Stomach smooth muscle (tissue), 2 donors: ENCODE measurements around the gene ATP6AP2.
"Not testable (repeated sequence)": the region's sequence is repeated elsewhere in the genome, so short reads cannot be mapped to it uniquely, and the experiment has no call there.

Experiments used
- H3K27ac ChIP-seq: one replicate; pipeline ENCODE4 v1.7.0; 2013; ENCODE audit warnings: mild to moderate bottlenecking, low read length, inconsistent platforms
- H3K27me3 ChIP-seq, 2 donors: one replicate each; pipeline ENCODE4 v1.7.0; 2013; ENCODE audit warnings: low read length in 2 of 2; ENCODE audit not compliant: insufficient read depth in 2 of 2, control insufficient read depth in 1 of 2
- H3K36me3 ChIP-seq, 2 donors: one replicate each; pipeline ENCODE4 v1.7.0; 2013; ENCODE audit warnings: low read length in 2 of 2; ENCODE audit not compliant: control insufficient read depth in 2 of 2, insufficient read depth in 2 of 2
- H3K4me1 ChIP-seq: one replicate; pipeline ENCODE4 v1.7.0; 2013; ENCODE audit warnings: low read length; ENCODE audit not compliant: control insufficient read depth, insufficient read depth
- H3K4me3 ChIP-seq, 2 donors: one replicate each; pipeline ENCODE4 v1.7.0; 2013; ENCODE audit warnings: low read length in 2 of 2
- H3K9ac ChIP-seq, 2 donors: one replicate each; pipeline ENCODE4 v1.7.0; 2013; ENCODE audit warnings: low read length in 2 of 2, mild to moderate bottlenecking in 1 of 2
- H3K9me3 ChIP-seq, 2 donors: one replicate each; pipeline ENCODE4 v1.7.0; 2013; ENCODE audit warnings: low read length in 2 of 2; ENCODE audit not compliant: control insufficient read depth in 2 of 2
- donor health status: healthy.
- donor health status: Pancreatic carcinoma.

Gene ATP6AP2

DNA sequence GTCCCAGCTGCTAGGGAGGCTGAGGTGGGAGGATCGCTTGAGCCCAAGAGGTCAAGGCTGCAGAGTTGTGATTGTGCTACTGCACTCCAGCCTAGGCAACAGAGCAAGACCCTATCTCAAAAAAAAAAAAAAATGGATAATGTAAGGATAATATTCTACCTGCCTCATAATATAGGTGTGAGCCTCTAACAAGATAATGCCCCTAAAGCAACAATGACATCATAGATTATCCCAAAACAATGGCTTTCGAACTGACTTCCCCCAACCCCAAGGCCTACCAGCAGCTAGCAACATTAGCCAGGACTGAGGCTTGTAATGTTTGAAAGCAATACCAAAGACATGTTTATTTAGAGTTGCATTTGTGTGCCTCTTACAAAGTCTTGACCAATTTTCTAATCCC is 33.9 kb upstream of the ATP6AP2 start:
- H3K9me3 ChIP-seq = no peaks in the 10 kb centered on the region
- no peaks in the 10 kb centered on the region for H3K36me3 ChIP-seq
- H3K4me3 ChIP-seq = no peak overlapping the region
- peaks cover 8% of the 10 kb centered on the region for H3K4me1 ChIP-seq
- H3K9ac ChIP-seq = no peak overlapping the region
- peaks cover 0 to 19% of the 10 kb centered on the region in 2 donors for H3K27me3 ChIP-seq
- H3K27ac ChIP-seq = no peak overlapping the region

DNA sequence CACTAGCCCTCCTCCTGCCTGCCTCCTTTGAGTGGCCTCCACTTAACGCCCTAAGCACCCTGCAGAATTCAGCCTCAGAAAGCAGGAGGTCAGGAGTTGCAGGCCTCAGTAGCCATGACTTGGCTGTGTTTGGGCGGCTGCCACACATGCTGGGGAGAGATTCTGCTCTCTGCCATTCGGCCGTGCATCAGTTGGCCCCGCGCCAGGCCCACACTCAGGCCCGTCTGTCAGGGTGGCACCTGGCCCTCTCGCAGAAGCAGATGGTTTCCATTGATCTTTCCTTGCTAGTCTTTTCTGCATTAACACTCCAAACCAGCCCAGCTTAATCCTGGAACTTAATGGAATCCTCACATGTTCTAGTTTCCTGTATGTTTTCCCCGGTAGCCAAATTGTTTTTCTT is 30.7 kb upstream of the ATP6AP2 start:
- peaks cover 0 to 24% of the 10 kb centered on the region in 2 donors for H3K27me3 ChIP-seq
- no peaks in the 10 kb centered on the region for H3K4me1 ChIP-seq
- no peaks in the 10 kb centered on the region for H3K9me3 ChIP-seq
- H3K9ac ChIP-seq = no peak overlapping the region
- H3K27ac ChIP-seq = no peak overlapping the region
- no peak overlapping the region for H3K4me3 ChIP-seq
- no peaks in the 10 kb centered on the region for H3K36me3 ChIP-seq

DNA sequence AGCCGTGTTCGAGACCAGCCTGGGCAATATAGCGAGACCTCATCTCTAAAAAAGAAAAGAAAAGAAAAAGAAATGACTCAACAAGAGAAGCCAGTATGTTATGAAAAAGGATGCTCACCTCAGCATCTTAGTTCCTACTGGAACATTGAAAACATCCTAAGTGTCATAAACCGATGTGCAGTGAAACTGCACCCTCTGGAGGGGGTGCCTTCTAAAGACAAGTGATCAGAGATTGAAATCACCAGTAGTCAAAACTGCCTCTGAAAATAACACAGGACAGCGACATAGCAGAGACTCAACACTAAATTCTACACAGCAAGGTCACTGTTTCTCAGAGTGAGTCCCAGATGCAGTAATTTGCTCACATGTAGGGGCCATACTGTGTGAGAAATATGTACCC is 28.0 kb upstream of the ATP6AP2 start:
- no peaks in the 10 kb centered on the region for H3K9me3 ChIP-seq
- H3K36me3 ChIP-seq = no peaks in the 10 kb centered on the region
- peaks cover 0 to 21% of the 10 kb centered on the region in 2 donors for H3K27me3 ChIP-seq
- H3K4me3 ChIP-seq = no peak overlapping the region
- no peak overlapping the region for H3K27ac ChIP-seq
- no peaks in the 10 kb centered on the region for H3K4me1 ChIP-seq
- H3K9ac ChIP-seq = no peak overlapping the region

DNA sequence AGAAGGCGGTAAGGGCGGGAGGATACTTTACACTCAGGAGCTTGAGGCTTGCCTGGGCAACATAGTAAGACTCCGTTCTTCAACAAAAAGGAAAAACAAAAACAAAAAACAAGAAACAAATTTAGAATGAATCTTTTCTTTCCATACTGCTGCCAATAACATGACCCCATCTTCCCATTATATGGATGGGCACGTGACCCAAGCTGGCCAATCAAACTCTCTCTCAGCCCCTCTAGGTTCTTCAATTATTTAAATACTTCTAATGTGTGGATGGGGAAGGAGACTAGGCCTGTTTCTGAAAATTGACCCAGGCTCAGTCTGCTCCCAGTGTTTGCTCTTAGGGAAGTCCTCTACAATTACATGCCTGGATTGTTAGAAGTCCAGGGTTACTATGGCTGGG is 22.2 kb upstream of the ATP6AP2 start:
- Histone ChIP-seq H3K9ac (no peak overlapping the region), H3K27ac (no peak overlapping the region), H3K9me3 (no peaks in the 10 kb centered on the region), H3K27me3 (peaks cover 0 to 18% of the 10 kb centered on the region in 2 donors), H3K4me3 (no peak overlapping the region), H3K36me3 (no peaks in the 10 kb centered on the region), H3K4me1 (no peaks in the 10 kb centered on the region)

DNA sequence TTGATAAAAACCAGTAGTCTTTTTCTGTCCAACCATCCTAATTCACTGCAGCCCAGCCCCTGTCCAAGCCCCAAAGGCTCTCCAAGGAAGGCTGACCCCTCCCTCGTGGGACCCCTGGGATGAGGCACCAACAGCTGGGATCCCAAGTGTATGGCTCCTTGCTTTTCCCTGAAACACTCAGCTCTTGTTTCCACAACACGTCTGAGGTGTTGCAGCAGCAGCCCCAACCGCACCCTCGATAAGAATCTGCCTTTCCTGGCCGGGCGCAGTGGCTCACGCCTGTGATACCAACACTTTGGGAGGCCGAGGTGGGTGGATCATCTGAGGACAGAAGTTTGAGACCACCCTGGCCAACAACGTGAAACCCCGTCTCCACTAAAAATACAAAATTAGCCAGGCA is 17.0 kb upstream of the ATP6AP2 start:
- Histone ChIP-seq H3K36me3 (no peaks in the 10 kb centered on the region), H3K4me1 (no peaks in the 10 kb centered on the region), H3K4me3 (no peak overlapping the region), H3K9me3 (no peaks in the 10 kb centered on the region), H3K27ac (no peak overlapping the region), H3K9ac (no peak overlapping the region), H3K27me3 (peaks cover 0 to 12% of the 10 kb centered on the region in 2 donors)

DNA sequence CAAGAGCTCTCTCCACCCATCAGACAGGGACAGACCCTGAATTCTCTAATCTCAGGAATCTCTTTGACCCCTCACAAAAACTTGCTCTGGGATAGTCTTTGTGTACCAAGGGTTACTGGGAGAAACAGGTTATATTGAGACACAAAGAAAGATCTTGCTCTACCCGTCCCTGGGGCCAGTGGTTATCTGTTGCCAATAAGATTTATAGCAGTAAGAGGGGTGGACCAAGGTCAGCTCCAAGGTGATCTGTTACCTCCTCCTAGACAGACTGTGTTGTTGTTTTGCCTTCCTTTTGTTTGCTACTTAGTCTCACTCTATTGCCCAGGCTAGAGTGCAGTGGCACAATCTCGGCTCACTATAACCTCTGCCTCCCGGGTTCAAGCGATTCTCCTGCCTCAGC is 16.3 kb upstream of the ATP6AP2 start:
- no peak overlapping the region for H3K4me3 ChIP-seq
- H3K27me3 ChIP-seq = peaks cover 0 to 12% of the 10 kb centered on the region in 2 donors
- H3K9me3 ChIP-seq = no peaks in the 10 kb centered on the region
- no peaks in the 10 kb centered on the region for H3K4me1 ChIP-seq
- H3K9ac ChIP-seq = no peak overlapping the region
- H3K27ac ChIP-seq = no peak overlapping the region
- H3K36me3 ChIP-seq = no peaks in the 10 kb centered on the region

DNA sequence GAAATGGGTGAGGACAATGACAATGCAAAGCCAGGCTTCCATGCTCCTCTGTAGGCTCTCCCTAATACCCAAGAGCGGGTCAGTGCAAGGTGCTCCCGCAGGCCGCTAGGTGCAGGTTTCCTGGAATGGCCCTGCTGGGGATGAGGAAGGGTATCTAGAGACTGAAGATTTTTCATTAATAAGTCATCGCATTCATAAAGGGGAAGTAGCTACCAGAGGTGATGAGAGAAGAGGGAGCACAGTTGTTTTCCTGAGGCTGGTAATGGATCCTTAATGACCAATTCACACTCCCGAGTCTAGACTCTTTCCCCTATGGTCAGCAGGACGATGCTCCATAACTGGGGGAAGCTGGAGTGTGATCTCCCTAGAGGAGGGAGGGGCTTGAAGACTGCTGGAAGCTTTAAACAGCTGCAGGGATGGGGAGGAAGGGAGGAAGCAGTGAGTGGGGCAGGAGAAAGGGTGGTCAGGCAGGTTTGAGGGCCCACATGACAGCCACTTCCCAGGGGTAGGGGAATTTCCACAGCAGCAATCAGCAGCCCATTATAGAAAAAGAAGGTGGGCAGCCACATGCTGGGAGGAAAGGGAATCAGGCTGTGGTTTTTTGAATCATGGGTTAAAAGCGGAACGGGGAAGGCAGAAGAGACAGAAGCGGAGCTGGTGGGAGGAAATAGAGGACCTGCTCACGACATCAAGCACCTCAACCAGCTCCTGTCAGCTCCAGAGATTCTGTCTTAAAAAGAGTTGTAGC is 10.2 kb upstream of the ATP6AP2 start:
- Histone ChIP-seq H3K36me3 (no peaks in the 10 kb centered on the region), H3K27ac (no peak overlapping the region), H3K4me3 (no peak overlapping the region), H3K9ac (no peak overlapping the region), H3K4me1 (no peaks in the 10 kb centered on the region), H3K9me3 (no peaks in the 10 kb centered on the region), H3K27me3 (peaks cover 0 to 17% of the 10 kb centered on the region in 2 donors)

DNA sequence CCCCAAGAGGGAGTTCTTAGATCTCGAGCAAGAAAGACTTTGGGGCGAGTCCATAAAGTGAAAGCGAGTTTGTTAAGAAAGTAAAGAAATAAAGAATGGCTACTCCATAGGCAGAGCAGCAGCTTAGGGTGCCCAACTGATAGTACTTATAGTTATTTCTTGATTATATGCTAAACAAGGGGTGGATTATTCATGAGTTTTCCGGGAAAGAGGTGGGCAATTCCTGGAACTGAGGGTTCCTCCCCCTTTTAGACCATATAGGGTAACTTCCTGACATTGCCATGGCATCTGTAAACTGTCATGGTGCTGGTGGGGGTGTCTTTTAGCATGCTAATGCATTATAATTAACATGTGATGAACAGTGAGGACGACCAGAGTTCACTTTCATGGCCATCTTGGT is 9.6 kb upstream of the ATP6AP2 start:
- not testable (repeated sequence) for H3K27ac ChIP-seq, H3K36me3 ChIP-seq, H3K4me1 ChIP-seq, H3K9me3 ChIP-seq, H3K9ac ChIP-seq, H3K4me3 ChIP-seq
- peaks cover 0 to 17% of the 10 kb centered on the region in 2 donors for H3K27me3 ChIP-seq

DNA sequence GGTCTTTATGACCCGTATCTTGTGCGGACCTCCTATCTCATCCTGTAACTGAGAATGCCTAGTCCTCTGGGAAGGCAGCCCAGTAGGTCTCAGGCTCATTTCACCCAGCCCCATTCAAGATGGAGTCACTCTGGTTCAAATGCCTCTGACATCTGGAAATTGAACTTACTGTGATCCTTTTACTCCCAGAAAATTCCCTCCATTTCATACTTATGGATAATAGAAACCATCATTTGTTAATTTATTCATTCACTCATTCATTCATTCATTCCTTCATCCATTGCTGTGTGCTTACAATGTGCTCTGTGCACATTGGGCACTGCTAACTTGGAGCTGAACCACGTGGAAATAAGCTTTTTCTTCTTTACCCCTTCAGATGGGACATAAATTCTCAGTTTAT is 9.2 kb upstream of the ATP6AP2 start:
- Histone ChIP-seq H3K27me3 (peaks cover 0 to 17% of the 10 kb centered on the region in 2 donors), H3K4me3 (no peak overlapping the region), H3K4me1 (no peaks in the 10 kb centered on the region), H3K9me3 (no peaks in the 10 kb centered on the region), H3K9ac (no peak overlapping the region), H3K36me3 (no peaks in the 10 kb centered on the region), H3K27ac (no peak overlapping the region)

DNA sequence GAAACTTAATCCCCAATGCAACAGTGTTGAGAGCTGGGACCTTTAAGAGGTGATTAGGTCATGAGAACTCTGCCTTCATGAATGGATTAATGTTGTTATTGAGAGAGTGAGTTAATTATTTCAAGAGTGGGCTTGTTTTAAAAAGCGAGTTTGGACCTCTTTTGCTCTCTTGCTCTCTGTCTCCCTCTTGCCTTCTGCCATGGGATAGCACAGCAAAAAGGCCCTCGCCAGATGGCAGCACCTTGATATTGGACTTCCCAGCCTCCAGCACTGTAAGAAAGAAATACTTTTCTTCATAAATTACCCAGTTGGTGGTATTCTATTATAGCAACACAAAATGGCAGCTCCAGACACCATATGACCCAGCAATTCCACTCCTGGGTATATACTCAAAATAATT is 7.0 kb upstream of the ATP6AP2 start:
- Histone ChIP-seq H3K27me3 (peaks cover 0 to 17% of the 10 kb centered on the region in 2 donors), H3K4me1 (no peaks in the 10 kb centered on the region), H3K27ac (no peak overlapping the region), H3K9ac (no peak overlapping the region), H3K9me3 (no peaks in the 10 kb centered on the region), H3K36me3 (no peaks in the 10 kb centered on the region), H3K4me3 (no peak overlapping the region)

DNA sequence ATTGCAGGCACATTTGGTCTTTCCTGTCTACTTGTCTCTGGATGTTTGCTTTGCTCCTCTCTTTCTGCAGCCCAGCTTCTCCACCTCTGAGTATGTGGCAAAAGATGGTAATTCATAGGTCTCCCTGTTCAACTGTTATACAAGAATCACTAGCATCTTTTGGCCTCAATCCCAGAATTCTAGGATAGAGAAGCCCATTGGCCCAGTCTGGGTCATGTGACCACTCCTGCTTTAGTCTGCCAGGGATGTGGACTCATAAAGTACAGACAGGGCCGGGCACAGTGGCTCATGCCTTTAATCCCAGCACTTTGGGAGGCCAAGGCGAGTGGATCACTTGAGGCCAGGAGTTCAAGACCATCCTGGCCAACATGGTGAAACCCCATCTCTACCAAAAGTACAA is 5.4 kb upstream of the ATP6AP2 start:
- not testable (repeated sequence) for H3K27ac ChIP-seq, H3K36me3 ChIP-seq, H3K4me1 ChIP-seq, H3K4me3 ChIP-seq, H3K9me3 ChIP-seq, H3K9ac ChIP-seq
- H3K27me3 ChIP-seq = peaks cover 0 to 11% of the 10 kb centered on the region in 2 donors
